PC-9 (cell line): ENCODE data around the gene SRGN. TPM values are rescaled to one million over a fixed set of nuclear protein-coding genes. Genes with fewer than 3 reads are reported as not detected.

Source experiments
- BruUV-seq: library from RNA; stranded (reverse); fragments of 400-500 nt; replicated peaks from 2 replicates; lab custom pipeline; 2021; lab: Mats Ljungman, UMichigan
- CTCF ChIA-PET: fragments of 300-600 bp; sonication (Branson Sonifier 250); formaldehyde crosslinking; loops from one replicate; lab custom pipeline; 2022; ENCODE audit warnings: antibody characterized with exemption; lab: Charles Lee
- POLR2A ChIA-PET: fragments of 300-600 bp; sonication (Branson Sonifier 250); formaldehyde crosslinking; loops from one replicate; lab custom pipeline; 2022; ENCODE audit warnings: antibody characterized with exemption; ENCODE audit not compliant: unreplicated experiment; lab: Charles Lee
- DNase-seq, 2 experiments: peaks; one replicate each; pipeline versions ENCODE4 v3.0.0 to v3.0.0-alpha.2; 2015 to 2022; ENCODE audit warnings: mixed read lengths in 1 of 2
- H2AFZ ChIP-seq: fragments of 200-600 bp; sonication (generic); 2 replicates; pipeline ENCODE4 v1.8.1; 2017; ENCODE audit warnings: antibody characterized with exemption
- H3F3A ChIP-seq: fragments of 200-600 bp; sonication (generic); 2 replicates; pipeline ENCODE4 v1.8.1; 2017; ENCODE audit warnings: antibody characterized with exemption, mild to moderate bottlenecking, low read depth; ENCODE audit not compliant: insufficient read depth
- H3K27ac ChIP-seq: fragments of 200-600 bp; sonication (generic); 2 replicates; pipeline ENCODE4 v1.6.1; 2016; ENCODE audit warnings: mixed run types
- H3K27me3 ChIP-seq: fragments of 200-600 bp; sonication (generic); 2 replicates; pipeline ENCODE4 v1.6.1; 2016; ENCODE audit warnings: low read depth, mixed run types; ENCODE audit not compliant: insufficient read depth
- H3K36me3 ChIP-seq: fragments of 200-600 bp; sonication (generic); 2 replicates; pipeline ENCODE4 v1.6.1; 2016; ENCODE audit warnings: low read depth, mixed run types
- H3K4me1 ChIP-seq: fragments of 200-600 bp; sonication (generic); replicated peaks from 2 replicates; pipeline ENCODE4 v1.6.1; 2016; ENCODE audit warnings: mixed run types; ENCODE audit not compliant: insufficient read depth
- H3K4me2 ChIP-seq: fragments of 200-600 bp; sonication (generic); 2 replicates; pipeline ENCODE4 v1.6.1; 2017; ENCODE audit warnings: mixed run types
- H3K4me3 ChIP-seq: fragments of 200-600 bp; sonication (generic); 2 replicates; pipeline ENCODE4 v1.6.1; 2016; ENCODE audit warnings: mixed run types
- H3K79me2 ChIP-seq: fragments of 200-600 bp; sonication (generic); 2 replicates; pipeline ENCODE4 v1.6.1; 2017; ENCODE audit warnings: low read depth, mixed run types
- H3K9me2 ChIP-seq: fragments of 200-600 bp; sonication (generic); 2 replicates; pipeline ENCODE4 v1.8.1; 2017; ENCODE audit warnings: mild to moderate bottlenecking; ENCODE audit not compliant: insufficient read depth
- H3K9me3 ChIP-seq: fragments of 200-600 bp; sonication (generic); 2 replicates; pipeline ENCODE4 v1.8.1; 2016; ENCODE audit warnings: low read depth; ENCODE audit not compliant: insufficient read depth
- H4K20me1 ChIP-seq: fragments of 200-600 bp; sonication (generic); 2 replicates; pipeline ENCODE4 v1.8.1; 2017; ENCODE audit not compliant: insufficient read depth
- CTCF ChIP-seq: fragments of 200-600 bp; sonication (generic); conservative IDR thresholded peaks from 2 replicates; pipeline ENCODE4 v1.6.1; 2017; ENCODE audit warnings: mixed run types, antibody characterized with exemption, mild to moderate bottlenecking, moderate library complexity
- EZH2 ChIP-seq: fragments of 200-600 bp; sonication (generic); IDR thresholded peaks from 2 replicates; pipeline ENCODE4 v1.8.0; 2017; ENCODE audit warnings: antibody characterized with exemption, low read depth
- intact Hi-C: fragments of 100-400 bp; cut with micrococcal nuclease; formaldehyde crosslinking; loops from one replicate; pipeline ENCODE4 v1.10.0; 2022; ENCODE audit not compliant: unreplicated experiment
- total RNA-seq: library from RNA; stranded (reverse); gene quantifications from 2 replicates; pipeline ENCODE4 v1.2.3, GENCODE V29; 2021

SRGN gene
- total RNA-seq, 1 experiment from 2014 or later: 58.9 TPM

- CTCF ChIA-PET: interaction anchor here (1.4 kb wide), 1 partner anchor 87 kb away, joined by 5 read pairs; no protein-coding TSS in a partner anchor
- no peaks in the 10 kb centered on the region for H3K79me2 ChIP-seq
Observed at GRCh38 chr10:69096045-69096444, 8.1 kb downstream of the SRGN start.

GRCh38 chr10:69097729-69098128 lies 9.8 kb downstream of the SRGN start:
- Histone ChIP-seq H3K4me1 (0 out of 2 replicates have a peak, but pooled peaks cover 3% of the 10 kb centered on the region), H3F3A (no peaks in the 10 kb centered on the region; the same call in 1 of the 2 replicates), H3K9me2 (no peaks in the 10 kb centered on the region), H2AFZ (no peak overlapping the region), H3K79me2 (no peaks in the 10 kb centered on the region), H3K4me3 (no peak overlapping the region), H3K4me2 (no peak overlapping the region), H3K27me3 (no peaks in the 10 kb centered on the region), H3K36me3 (no peaks in the 10 kb centered on the region), H3K27ac (no peak overlapping the region), H3K9me3 (no peaks in the 10 kb centered on the region), H4K20me1 (no peaks in the 10 kb centered on the region)
- TF ChIP-seq EZH2 (no peak), CTCF (no peak)
- intact Hi-C loops: no loop called here
- ChIA-PET POLR2A (no interaction called here), CTCF (no interaction called here)
- no TSS peak for BruUV-seq
- no peak for DNase-seq

More at GRCh38 chr10:69096045-69096444, 8.1 kb downstream of the SRGN start:
- TF ChIP-seq CTCF (no peak), EZH2 (no peak)
- Histone ChIP-seq H3K36me3 (no peaks in the 10 kb centered on the region), H3K4me3 (no peak overlapping the region), H4K20me1 (no peaks in the 10 kb centered on the region), H3K27me3 (no peaks in the 10 kb centered on the region), H3K9me2 (no peaks in the 10 kb centered on the region), H3K9me3 (no peaks in the 10 kb centered on the region), H3K4me2 (no peak overlapping the region), H3K27ac (no peak overlapping the region), H2AFZ (no peak overlapping the region), H3K4me1 (peaks cover 7% of the 10 kb centered on the region; the same call in 1 of the 2 replicates), H3F3A (no peaks in the 10 kb centered on the region; the same call in 1 of the 2 replicates)
- POLR2A ChIA-PET: no interaction called here
- intact Hi-C loops: no loop called here
- BruUV-seq: no TSS peak
- DNase-seq: no peak

- no peak for TF ChIP-seq EZH2
- Histone ChIP-seq H3K4me1 (no peaks in the 10 kb centered on the region), H3K9me3 (no peaks in the 10 kb centered on the region), H3K9me2 (no peaks in the 10 kb centered on the region), H2AFZ (no peak overlapping the region), H3K4me3 (no peak overlapping the region), H3K36me3 (no peaks in the 10 kb centered on the region), H3F3A (no peaks in the 10 kb centered on the region; the same call in 1 of the 2 replicates), H3K79me2 (no peaks in the 10 kb centered on the region), H3K27me3 (no peaks in the 10 kb centered on the region), H3K4me2 (no peak overlapping the region), H3K27ac (no peak overlapping the region), H4K20me1 (no peaks in the 10 kb centered on the region)
- ChIA-PET CTCF (interaction anchor here (0.6 to 0.7 kb wide), 2 partner anchors 8 to 74 kb away, joined by 7 to 8 read pairs; no protein-coding TSS in a partner anchor), POLR2A (interaction anchor here (0.6 kb wide), 1 partner anchor 38 kb away, joined by 8 read pairs; no protein-coding TSS in a partner anchor)
- intact Hi-C loops: loop anchor here (5.0 kb wide), 1 partner anchor 307 kb away; no protein-coding TSS in a partner anchor
- BruUV-seq: no TSS peak
- DNase-seq: no peak
Observed at GRCh38 chr10:69100136-69100872, 12.4 kb downstream of the SRGN start.
